Astrocyte of the spinal cord (primary cell): Measurements from ENCODE around the gene PNPLA6.
A peak's percentile ranks its signal among the peaks of the same experiment; 100 is the strongest.

ENCODE experiments used
- DNase-seq: peaks from one replicate; pipeline ENCODE4 v3.0.0; 2011; ENCODE audit warnings: low read depth, low spot score
- H3K4me3 ChIP-seq: 2 replicates; pipeline ENCODE4 v1.5.1; 2011; ENCODE audit warnings: low read depth, mild to moderate bottlenecking, low read length, moderate library complexity
- CTCF ChIP-seq: IDR thresholded peaks from 2 replicates; pipeline ENCODE4 v1.5.1; 2012; ENCODE audit warnings: low read depth, mild to moderate bottlenecking, low read length, inconsistent platforms
- in situ Hi-C: cut with HindIII; loops from 2 replicates; pipeline ENCODE4 v1.10.0; 2017; ENCODE audit warnings: low sequenced_read_pairs

Gene PNPLA6

GRCh38 chr19:7521551-7522071 is 13.9 kb upstream of the PNPLA6 start:
- in situ Hi-C loops = no loop called here
- H3K4me3 ChIP-seq = peak overlapping the region; percentile 79
- TF ChIP-seq CTCF = no peak
- DNase-seq = no peak

DNA sequence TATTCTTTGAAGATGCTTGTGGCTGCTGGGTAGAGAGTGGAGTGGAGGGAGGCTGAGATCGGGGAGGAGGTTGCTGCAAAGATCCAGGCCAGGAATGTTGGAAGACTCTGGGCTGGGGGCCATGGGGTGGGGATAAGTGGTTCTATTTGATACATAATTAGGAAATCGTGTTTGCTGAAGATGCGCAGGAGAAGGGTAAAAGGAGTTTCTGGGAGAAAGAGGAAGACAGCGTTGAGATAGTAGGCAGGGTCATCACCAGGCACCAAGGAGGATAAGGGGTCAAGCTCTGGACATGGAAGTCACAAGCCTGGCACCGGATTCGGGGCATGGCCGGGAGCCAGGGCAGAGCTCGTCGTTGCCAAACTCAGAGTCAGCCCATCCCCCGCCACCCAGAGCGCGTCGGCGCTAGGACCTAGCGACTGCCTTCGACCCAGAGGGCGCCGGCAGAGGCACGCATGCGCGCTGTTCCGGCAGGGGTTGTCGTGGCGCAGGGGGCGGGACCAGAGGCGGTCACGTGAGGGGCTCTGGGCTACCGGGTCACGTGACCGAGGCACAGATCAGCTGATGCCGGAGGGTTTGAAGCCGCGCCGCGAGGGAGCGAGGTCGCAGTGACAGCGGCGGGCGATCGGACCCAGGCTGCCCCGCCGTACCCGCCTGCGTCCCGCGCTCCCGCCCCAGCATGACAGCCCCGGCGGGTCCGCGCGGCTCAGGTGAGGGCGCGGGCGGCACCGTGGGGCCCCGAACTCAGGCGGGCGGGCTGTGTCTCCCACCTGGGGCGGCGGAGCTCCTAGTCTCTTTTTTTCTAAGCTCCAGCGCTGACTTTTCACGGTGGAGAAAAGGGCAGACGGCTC is 13.2 kb upstream of the PNPLA6 start, which contains the start of gene MCOLN1:
Gene MCOLN1 (plus strand): TSS at position 553 of the 851 bp plus-strand sequence. CDS start 127 bp downstream, at position 680.
- H3K4me3 ChIP-seq = peak within 1 kb of the TSS; percentile 79

GRCh38 chr19:7522923-7523667 is 12.4 kb upstream of the PNPLA6 start:
- DNase-seq = no peak
- H3K4me3 ChIP-seq = peak overlapping the region; percentile 79
- no peak for TF ChIP-seq CTCF
- in situ Hi-C loops = no loop called here

More for the DNA sequence above, 13.2 kb upstream of the PNPLA6 start, which contains the start of gene MCOLN1:
- no peak for TF ChIP-seq CTCF
- in situ Hi-C loops = no loop called here
- DNase-seq = peak; percentile 96

GRCh38 chr19:7524523-7524922 is 11.0 kb upstream of the PNPLA6 start:
- TF ChIP-seq CTCF = no peak
- no peak overlapping the region for H3K4me3 ChIP-seq
- DNase-seq = no peak
- in situ Hi-C loops = no loop called here

- TF ChIP-seq CTCF = no peak
- DNase-seq = no peak
- in situ Hi-C loops = no loop called here
- H3K4me3 ChIP-seq = no peak overlapping the region
Measured at GRCh38 chr19:7524992-7525739, 10.4 kb upstream of the PNPLA6 start.
